Measurements from ENCODE around the gene FOXP1.

Gene FOXP1

DNA sequence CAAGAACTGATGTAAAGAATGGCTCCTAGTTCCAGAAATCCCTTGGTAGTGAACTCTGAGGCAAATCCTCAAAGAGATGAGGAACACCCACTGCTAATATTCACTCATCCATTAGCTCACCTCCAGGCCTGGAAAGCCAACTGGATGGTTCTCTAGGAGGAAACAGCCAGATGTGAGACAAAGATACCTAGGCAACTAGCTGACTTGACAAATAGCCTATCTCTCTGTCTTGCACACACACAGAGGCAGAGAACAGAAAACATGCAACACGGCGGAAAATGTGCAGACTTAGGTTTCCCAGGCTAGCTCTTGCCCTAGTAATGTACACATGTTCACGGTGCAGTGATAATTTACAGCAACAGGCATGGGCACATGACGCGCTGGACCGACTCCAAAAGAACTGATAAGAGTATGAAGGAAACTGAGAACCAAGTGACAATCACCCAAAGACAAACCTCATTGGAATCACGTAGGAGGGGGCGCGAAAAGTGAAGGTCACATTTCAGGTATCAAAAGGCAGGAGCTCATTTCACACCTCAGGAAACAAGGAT, 318.1 kb downstream of the FOXP1 start:
- DNase-seq (ENCODE audit: low spot score) = no peak

DNA sequence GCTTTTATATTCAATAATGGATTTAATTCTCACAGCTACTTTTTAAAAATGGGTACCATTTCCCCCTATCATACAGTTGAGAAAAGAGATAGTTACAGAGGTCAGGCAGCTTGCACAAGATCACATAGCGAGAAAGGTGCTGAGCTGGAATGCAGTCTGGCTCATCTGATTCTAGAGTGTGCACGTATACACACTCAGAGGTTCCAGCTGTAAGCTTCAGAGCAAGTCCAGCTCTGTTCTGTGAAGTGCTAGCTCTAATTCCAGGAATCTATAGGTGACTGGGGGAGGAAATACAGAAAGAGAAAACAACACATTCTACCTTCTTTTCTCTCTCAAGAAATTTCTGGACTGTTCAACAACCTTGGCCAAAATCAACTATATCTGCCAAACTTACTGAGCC, 318.7 kb downstream of the FOXP1 start:
- no peak for DNase-seq (ENCODE audit: low spot score)

DNA sequence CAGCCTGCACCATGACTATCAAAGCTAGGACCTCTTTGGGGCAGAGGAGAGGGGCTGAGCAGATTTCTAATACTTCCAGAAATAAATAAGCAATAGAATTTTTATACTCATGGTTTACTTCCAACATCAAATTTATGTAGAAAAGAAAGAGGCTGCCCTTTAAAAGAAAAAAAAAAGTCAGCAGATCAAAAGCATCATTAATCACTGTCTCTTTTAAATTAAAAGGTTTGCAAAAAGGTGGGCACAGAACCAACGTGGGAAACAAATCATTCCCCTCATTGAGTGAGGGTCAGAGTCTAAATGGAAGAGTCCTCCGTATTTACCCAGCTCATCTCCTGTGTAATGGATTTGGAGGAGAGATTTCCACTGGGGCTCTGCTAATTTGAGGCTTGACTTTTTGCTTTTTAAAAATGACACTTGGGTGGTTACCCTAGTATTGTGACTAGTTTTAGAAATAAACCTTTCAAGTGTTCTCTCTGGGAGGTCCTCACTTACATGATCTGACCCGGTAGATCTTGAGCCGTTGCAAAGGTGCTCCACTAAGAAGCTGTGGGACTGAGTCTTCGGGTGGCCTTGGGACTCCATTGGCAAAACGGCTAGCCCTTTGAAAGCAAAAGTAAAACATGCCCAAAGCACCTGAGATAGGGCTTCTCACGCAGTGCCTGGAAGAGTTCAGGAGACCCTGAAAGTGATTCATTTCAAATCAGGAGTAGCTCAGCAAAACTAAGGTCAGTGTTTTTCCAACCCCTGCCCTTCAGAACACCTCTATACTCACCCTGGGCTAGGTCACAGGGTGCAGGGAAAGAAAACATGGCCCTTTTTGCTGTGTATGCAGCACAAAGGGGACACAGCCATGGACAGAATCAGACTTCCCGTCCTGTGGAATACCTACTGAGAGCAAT, 320.9 kb downstream of the FOXP1 start:
- no peak for DNase-seq (ENCODE audit: low spot score)

DNA sequence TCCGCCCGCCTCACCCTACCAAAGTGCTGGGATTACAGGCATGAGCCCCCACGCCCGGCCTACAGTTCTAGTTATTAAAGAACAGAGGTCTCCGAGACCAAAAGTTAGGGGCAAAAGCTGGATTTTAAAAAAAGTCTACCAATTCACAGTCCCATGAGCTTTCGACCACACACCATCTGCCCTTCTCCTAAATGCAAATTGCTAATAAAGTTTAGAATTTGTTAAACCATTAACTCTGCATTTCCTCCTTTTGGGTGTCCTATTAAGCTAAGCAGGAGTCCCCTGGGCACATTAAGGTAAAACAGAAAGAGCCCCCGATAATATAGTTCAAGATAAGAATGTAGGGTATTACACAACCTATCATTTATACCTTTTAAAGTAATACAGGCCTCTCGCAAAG, 322.7 kb downstream of the FOXP1 start:
- DNase-seq (ENCODE audit: low spot score) = no peak

DNA sequence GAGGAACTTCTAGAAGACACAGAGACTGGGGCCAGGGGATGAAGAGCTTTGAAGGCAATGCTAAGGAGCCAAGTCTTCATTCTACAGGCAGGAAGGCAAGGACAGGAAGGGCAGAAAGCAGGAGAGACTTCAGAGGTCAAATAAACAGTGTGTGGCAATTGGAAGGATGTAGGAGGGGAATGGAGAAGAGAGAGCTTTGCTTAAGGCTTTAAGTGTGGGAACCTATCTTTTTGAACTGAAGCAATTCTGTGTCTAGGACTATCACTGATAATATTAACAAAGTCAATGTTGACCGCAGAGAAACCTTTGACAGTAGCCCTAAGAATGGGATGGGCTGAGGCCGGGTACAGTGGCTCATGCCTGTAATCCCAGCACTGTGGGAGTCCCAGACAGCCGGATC, 325.0 kb downstream of the FOXP1 start:
- DNase-seq (ENCODE audit: low spot score) = no peak

DNA sequence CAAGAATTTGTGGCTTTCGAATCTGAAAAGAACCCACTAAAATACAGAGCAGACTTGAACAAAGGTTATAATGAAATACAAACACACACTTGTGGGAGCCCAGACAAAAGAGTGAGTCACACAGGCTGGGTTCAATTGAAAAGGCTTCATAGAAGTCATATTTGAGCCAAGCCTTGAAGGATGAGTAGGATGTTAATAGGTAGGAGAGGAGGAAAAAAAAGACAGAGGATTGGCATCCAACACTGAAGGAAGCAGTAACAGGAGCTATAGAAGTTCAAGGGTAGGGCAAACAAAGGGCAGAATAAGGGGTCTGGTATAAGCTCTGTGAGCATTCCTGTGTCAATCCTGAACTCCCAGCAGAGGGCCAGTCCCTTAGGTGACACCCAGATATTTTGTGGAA, 325.4 kb downstream of the FOXP1 start:
- DNase-seq (ENCODE audit: low spot score) = no peak

DNA sequence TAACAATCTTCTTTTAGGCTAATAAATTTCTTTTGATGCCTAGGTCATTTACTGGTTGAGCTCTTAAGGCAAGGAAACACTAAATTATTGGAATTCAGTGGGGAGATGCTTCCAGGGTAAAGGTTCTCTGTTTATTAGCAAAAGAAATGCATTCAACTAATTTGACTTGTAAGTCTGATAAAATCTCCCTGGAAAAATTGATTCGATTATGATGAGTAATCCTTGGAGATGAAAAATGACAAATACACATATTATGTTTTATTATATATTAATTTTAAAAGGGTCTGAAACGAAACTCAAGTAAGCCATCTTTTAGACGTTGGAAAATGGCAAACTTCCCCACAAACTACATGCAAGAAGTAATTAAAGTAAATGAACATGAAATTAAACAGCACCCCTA, 328.0 kb downstream of the FOXP1 start:
- no peak for DNase-seq (ENCODE audit: low spot score)

DNA sequence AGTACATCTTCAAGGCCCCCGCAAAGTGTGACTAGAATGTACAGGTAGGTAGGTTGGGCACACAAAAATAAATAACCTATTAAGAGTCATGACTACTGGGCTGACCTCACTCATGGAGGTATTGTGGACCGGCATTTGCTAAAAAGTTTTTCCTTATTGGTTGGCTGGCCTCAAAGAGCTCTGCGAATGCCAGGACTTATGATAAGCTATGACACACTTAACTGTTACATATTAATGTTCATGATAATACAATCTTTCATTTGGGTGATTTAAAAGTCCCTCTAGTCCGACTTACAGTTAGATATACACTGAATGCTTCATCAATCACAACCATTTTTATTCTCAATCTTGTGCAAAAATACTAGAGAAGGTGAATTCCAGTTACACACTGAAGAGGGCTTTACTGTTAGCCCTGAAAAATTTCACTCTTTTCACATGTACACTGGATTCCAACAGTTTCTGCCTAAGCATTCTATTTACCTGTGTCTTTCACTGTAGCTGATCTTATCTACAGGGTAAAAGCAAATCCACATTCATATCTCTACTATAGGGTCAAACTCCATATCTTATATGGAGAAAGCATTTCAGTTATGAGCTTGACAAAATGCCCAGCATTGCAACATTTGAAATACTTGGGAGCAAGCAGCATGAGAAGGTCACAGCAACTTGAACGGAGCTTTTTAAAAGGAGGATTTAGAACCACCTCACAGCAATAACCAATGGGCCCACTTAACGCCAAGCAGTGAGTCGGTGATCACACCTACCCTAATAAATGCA, 329.1 kb downstream of the FOXP1 start:
- no peak for DNase-seq (ENCODE audit: low spot score)

DNA sequence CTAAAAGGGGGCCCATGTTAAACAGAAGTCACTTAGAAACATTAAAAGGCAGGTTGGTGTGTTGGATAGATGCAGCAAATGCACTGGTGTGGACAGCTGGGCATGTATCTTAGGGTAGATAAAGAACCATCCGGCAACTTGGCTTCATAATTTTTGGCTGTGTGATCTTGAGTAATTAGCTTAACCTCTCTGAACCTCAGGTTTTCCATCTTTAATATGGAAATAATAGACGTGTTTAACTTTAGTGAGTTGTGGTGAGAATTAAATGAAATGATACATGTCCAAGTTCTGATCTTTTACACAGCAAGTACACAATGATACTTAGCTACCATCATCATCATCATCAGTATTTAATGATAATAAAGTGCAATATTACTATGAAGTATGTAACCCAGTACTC, 330.4 kb downstream of the FOXP1 start:
- no peak for DNase-seq (ENCODE audit: low spot score)

DNA sequence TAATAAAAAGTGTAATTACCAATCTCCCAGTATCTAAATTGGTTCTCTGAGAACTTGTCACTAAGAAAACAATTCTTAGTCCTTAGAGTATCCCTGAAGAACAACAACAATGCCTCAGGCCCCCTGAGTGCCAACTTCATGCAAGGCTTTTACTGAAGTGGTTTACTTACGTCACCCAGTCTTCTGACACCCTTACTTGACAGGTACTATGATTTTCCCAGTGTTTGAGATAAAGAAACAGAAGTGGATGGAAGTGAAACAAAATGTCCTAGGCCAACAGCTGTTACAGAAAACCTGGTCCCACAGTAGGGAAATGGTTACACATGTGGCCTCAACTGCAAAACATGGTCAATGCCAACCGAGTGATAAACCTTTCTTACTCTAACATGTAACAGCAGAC, 331.1 kb downstream of the FOXP1 start:
- no peak for DNase-seq (ENCODE audit: low spot score)

DNA sequence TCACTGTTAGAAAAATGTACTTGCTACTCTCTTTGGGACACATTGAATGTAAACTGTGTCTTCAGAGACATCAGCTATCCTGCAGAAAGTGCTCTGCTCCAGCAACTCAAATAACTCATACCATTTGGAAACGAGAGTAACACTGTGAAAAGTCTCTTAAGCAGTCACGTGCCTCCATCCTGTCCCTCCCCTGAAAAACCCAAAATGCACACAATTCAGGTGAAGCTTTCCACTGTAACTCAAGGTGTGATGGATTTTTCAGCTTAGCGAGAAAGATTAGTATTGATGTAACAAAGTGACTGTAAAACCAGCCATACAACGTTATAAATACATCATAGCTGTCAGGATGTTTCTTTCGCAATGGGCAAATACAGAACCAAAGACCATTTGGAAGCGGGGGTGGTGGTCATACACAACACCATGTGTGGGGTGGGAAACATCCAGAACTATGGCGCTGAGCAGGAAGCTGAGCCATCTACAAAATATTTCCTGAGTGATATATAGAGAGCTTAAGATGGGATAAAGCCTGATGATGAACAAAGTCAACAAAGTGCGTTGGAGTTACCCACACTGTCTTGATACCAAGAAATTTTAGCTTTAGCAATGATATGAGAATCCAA, 332.3 kb downstream of the FOXP1 start:
- no peak for DNase-seq (ENCODE audit: low spot score)

DNA sequence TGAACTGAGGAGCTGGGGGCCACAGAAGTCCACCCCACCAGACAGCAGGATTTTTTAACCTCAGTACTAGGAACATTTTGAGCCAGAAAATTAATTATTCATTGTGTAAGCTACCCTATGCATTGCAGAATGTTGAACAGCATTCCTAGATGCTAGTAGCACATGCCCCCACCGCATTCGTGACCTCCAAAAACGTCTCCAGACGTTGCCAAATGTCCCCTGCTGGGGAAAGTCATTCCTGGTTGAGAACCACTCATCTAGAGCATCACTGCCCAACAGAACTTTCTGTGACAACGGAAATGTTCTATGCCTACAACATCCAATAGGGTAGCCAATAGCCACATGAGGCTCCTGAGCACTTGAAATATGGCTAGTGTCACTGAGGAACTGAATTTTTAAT, 333.5 kb downstream of the FOXP1 start:
- DNase-seq (ENCODE audit: low spot score) = no peak

DNA sequence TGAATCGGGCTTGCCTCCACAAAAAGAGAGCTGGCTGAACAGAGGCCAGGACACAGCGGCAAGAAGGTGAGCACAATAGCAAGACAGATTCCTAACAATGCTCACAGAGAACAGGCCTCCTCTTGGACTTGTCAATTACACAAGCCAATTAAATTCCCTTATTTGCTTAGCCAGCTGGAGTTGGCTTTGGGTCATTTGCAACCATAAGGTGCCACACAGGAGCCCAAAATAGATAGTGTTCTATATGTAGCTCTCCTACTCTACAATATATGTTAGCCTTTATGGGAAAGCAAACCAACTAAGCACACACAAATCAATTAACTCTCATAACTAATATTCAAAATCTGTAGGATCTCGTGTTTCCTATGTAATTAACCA, 335.6 kb downstream of the FOXP1 start:
- DNase-seq (ENCODE audit: low spot score) = no peak

DNA sequence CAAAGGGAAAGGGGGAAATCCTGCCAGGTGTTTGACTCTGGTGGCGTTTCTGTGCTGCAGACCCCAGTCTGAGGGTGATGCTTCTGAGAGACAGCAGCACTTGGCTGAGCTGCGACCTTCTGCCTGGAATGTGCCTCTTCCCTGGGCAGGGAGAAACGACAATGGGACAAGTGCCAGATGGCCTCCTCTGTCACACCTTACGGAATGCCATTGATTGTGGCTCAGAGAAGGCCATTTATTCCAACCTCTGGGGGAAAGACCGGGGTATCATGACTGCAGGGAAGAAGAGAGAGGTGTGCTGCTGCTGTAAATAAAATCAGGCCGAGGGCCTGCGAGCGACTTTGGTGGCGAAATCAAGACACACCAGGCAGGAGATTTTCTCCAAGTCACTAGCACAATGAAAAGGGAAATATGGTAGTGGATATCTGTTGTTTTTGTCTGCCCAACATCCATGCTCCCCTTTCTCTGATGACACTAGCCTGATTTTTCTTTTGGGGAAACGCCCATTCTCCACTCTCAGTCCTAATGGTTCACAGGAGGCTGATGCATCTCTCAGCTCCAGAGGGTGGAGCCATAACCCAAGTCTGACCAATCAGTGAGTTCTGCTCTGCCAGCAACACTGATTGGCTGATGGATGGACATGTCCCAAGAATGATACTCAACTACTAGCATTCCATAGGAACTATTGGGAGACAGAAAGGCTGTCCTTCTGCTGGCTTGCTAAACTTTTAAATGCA, 336.1 kb downstream of the FOXP1 start:
- no peak for DNase-seq (ENCODE audit: low spot score)

DNA sequence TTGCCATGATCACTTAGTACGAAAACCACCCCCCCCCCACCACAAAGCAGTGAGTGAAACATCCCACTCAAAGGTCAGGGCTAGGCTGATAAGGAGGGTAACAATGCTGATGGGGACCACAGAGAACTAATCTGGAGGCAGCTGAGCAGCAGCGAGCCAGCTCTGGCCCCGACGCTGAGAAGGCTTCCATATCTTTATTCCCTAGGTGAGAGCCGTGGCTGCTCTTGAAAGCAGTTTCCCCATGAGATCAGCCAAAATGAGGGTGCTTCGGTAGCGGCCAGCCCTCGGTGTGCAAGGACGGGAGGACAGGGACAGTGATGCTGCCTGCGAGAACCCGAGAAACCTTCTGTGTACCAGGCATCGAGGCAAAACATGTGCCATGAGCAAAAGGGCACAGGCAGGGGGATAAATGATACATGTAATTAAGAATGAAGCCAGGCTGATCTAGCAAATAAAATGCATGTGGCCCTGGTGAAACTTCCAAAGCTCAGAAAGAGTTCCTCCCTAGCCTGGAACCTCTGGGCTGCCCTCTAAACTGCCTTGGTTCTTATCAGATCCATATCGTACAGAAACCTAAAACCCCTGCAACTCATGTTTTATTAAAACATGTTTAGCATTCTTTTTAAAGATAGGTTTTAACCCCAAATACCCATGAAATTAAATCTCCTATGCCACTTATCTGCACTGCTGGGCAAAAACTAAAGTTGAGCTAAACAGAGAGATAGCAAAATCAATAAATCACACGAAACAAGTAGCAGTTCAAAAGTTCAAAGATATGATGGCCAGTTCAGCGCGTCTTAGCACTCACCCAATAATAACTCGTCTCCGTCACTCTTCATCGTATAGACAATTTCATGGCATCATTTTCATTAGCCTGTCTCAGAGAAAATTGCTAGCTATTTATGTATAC, 337.3 kb downstream of the FOXP1 start:
- DNase-seq (ENCODE audit: low spot score) = no peak

DNA sequence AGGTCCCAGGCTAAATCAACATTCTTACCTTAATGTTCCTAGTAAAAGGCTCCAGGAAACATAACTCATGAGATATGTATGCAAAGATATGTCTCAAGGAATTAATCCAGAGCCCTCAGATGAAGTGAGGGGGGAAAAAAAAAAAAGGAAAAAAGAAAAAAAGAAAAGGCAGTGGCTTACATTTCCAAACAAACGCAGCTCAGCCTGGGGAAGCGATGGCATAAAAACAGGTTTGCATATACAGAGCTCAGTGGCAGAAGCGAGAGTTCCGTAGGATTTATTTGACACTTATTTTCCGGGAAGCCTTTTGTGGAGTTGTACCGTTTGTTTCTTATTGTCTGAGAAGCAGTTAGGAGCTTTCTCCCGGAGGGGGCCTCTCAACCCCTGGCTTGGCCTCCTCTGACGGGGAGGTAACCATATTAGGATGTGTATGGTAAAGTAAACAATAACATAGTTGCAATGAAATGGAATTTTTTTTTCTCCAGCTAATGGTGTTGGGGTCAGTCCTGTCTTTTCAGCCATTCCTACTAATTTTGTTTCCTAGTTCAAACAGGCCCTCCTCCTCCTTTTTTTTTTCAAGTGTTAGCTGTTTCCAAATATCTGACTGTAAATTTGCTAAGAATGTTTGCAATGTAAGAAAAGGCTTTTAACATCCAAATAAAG, 338.6 kb downstream of the FOXP1 start:
- no peak for DNase-seq (ENCODE audit: low spot score)

DNA sequence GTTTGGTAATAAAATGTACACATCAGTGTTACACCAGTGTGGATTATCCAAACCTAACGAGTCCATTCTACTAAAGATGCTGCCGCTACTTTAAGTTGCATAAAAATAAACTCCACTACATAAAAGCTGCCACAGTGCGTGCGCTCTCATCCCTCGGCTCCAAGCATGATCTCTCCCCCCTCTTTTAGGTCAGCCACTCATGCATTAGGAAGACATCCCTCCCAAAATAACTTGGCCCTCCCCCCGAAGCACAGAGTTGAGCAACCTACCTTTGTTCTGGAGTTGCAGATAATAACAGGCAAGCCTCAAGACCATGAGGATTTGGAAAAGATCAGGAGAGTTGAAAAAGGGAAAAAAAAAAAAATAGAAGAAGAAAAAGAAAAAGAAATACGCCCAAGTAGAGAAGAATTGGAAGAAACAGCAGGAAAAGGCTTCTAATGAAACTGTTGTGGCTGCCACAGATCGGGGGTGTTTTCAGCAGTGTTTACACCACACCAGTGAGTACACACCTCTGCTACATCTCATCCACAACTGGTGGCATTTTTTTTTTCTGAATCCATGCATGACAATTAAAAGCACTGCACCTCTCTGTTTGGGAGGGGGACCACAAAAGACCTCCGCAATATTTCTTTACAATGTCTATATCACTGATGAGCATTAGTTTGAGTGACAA, 339.2 kb downstream of the FOXP1 start:
- DNase-seq (ENCODE audit: low spot score) = no peak

DNA sequence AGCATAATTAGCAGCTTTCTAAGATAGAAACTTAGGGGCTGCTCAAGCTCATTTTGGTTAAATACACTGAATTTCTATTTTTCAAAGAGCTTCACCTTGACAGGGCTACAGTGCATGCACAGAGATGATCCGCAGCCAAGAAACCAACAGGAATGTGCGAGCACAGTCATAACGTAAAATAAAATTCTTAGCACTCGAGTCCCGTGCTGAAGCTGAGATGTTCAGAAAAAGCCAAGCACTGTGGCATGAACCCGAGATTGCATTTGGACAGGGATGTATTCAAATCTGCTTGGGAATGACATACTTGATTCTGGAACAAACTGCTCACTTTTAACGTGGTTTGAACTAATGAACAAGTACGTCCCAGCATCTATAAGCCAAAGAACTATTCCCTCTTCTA, 340.3 kb downstream of the FOXP1 start:
- no peak for DNase-seq (ENCODE audit: low spot score)

DNA sequence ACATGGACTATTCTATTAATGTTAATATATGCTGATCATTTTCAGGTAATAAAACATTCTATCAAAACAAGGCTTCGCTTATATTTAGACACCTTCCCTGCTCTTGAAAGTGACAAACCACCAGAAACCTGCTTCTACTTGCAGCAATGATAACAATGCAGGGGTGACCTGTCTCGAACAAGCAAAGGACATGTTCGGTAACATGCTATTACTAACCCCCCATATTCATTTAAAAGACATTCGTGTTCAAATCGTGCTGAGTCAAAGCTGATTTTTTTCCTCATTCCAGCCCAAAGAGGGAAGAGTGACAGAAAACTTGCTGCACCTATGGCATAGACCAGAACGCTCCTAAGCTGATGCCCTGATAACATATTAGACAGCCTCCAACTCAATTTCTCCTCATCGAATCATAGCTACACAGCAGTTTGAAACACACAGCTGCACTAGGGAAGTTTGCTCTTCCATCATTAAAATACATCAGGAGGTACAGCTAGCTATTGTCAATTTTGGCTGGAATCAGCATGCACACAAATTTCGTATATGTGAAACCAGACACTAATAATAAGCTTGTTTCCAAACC, 341.5 kb downstream of the FOXP1 start:
- DNase-seq (ENCODE audit: low spot score) = no peak
